GM19238 (cell line): ENCODE results near the gene U2AF1L4.
"Not testable (repeated sequence)": the region's sequence is repeated elsewhere in the genome, so short reads cannot be mapped to it uniquely, and the experiment has no call there.

Experiments used
- DNase-seq: peaks from one replicate; pipeline ENCODE4 v3.0.0; 2011; ENCODE audit warnings: low spot score; ENCODE audit not compliant: insufficient read length

U2AF1L4 gene

GRCh38 chr19:35781650-35782049 is 36.4 kb upstream of the U2AF1L4 start:
- no peak for DNase-seq

GRCh38 chr19:35780717-35781116 is 35.5 kb upstream of the U2AF1L4 start:
- no peak for DNase-seq

- no peak for DNase-seq
These were observed 34.8 kb upstream of the U2AF1L4 start for GRCh38 chr19:35780058-35780457.

GRCh38 chr19:35779033-35779432 is 33.8 kb upstream of the U2AF1L4 start:
- no peak for DNase-seq

- DNase-seq, result no peak
These were observed 32.7 kb upstream of the U2AF1L4 start for GRCh38 chr19:35777961-35778360.

- no peak for DNase-seq
These were observed 32.0 kb upstream of the U2AF1L4 start for GRCh38 chr19:35777086-35777841.

- DNase-seq, result no peak
These were observed 31.0 kb upstream of the U2AF1L4 start for GRCh38 chr19:35776102-35776788.

GRCh38 chr19:35775298-35776101 is 30.3 kb upstream of the U2AF1L4 start, which contains the start of gene ARHGAP33:
Gene ARHGAP33 (plus strand): TSS chr19:35775564. CDS start chr19:35775659, 95 bp downstream.
- DNase-seq, result peak; percentile 98

- no peak for DNase-seq
These were observed 29.8 kb upstream of the U2AF1L4 start for GRCh38 chr19:35775046-35775297.

- DNase-seq, result no peak
These were observed 29.2 kb upstream of the U2AF1L4 start for GRCh38 chr19:35774274-35775045.

- no peak for DNase-seq
These were observed 28.0 kb upstream of the U2AF1L4 start for GRCh38 chr19:35773020-35773806.

- DNase-seq, result not testable (repeated sequence)
These were observed 27.1 kb upstream of the U2AF1L4 start for GRCh38 chr19:35772362-35772761.

- no peak for DNase-seq
These were observed 22.8 kb upstream of the U2AF1L4 start for GRCh38 chr19:35768082-35768421.

GRCh38 chr19:35767288-35768081 is 22.3 kb upstream of the U2AF1L4 start:
- DNase-seq, result no peak

GRCh38 chr19:35766571-35767104 is 21.4 kb upstream of the U2AF1L4 start:
- DNase-seq, result no peak

- DNase-seq, result no peak
These were observed 19.5 kb upstream of the U2AF1L4 start for GRCh38 chr19:35764432-35765315.

- no peak for DNase-seq
These were observed 15.6 kb upstream of the U2AF1L4 start for GRCh38 chr19:35760711-35761349.

- no peak for DNase-seq
These were observed 14.5 kb upstream of the U2AF1L4 start for GRCh38 chr19:35759697-35760096.
